HG03558 (cell line): ENCODE results near the gene MYO15B.

ENCODE experiments used
- ATAC-seq: cut with Tn5 transposase; IDR thresholded peaks from one replicate; pipeline ENCODE4 v1.9.1; 2021; ENCODE audit warnings: moderate number of reproducible peaks; ENCODE audit not compliant: unreplicated experiment; ENCODE audit errors: extremely low read depth

The MYO15B gene

GRCh38 chr17:75557852-75558665 is 29.5 kb upstream of the MYO15B start:
- ATAC-seq = no peak

- ATAC-seq = no peak
Observed at GRCh38 chr17:75558666-75559530, 28.7 kb upstream of the MYO15B start.

GRCh38 chr17:75559958-75560533 is 27.6 kb upstream of the MYO15B start:
- no peak for ATAC-seq

GRCh38 chr17:75561927-75562603 is 25.5 kb upstream of the MYO15B start:
- ATAC-seq = no peak

- ATAC-seq = no peak
Observed at GRCh38 chr17:75563063-75563758, 24.4 kb upstream of the MYO15B start.

- no peak for ATAC-seq
Observed at GRCh38 chr17:75564195-75564594, 23.4 kb upstream of the MYO15B start.

- ATAC-seq = no peak
Observed at GRCh38 chr17:75565066-75565465, 22.5 kb upstream of the MYO15B start.

GRCh38 chr17:75565618-75566017 is 22.0 kb upstream of the MYO15B start:
- ATAC-seq = no peak

- ATAC-seq = no peak
Observed at GRCh38 chr17:75566416-75566815, 21.2 kb upstream of the MYO15B start.

GRCh38 chr17:75566834-75567233 is 20.8 kb upstream of the MYO15B start:
- no peak for ATAC-seq

- ATAC-seq = no peak
Observed at GRCh38 chr17:75568412-75569255, 19.0 kb upstream of the MYO15B start.

- no peak for ATAC-seq
Observed at GRCh38 chr17:75570034-75570676, 17.4 kb upstream of the MYO15B start.

GRCh38 chr17:75570772-75571171 is 16.8 kb upstream of the MYO15B start:
- no peak for ATAC-seq

- no peak for ATAC-seq
Observed at GRCh38 chr17:75571197-75571884, 16.3 kb upstream of the MYO15B start.

- no peak for ATAC-seq
Observed at GRCh38 chr17:75571885-75572215, 15.8 kb upstream of the MYO15B start.

GRCh38 chr17:75572713-75573539 is 14.7 kb upstream of the MYO15B start:
- ATAC-seq = no peak

GRCh38 chr17:75573540-75573957 is 14.1 kb upstream of the MYO15B start:
- no peak for ATAC-seq
